ENCODE data around the gene TRIM54. TPM values are rescaled to one million over a fixed set of nuclear protein-coding genes. Genes with fewer than 3 reads are reported as not detected.
A peak's percentile ranks its signal among the peaks of the same experiment; 100 is the strongest.

TRIM54 gene
- total RNA-seq, 6 donors from 2014 or later = 0.49 TPM; not detected in 5

DNA sequence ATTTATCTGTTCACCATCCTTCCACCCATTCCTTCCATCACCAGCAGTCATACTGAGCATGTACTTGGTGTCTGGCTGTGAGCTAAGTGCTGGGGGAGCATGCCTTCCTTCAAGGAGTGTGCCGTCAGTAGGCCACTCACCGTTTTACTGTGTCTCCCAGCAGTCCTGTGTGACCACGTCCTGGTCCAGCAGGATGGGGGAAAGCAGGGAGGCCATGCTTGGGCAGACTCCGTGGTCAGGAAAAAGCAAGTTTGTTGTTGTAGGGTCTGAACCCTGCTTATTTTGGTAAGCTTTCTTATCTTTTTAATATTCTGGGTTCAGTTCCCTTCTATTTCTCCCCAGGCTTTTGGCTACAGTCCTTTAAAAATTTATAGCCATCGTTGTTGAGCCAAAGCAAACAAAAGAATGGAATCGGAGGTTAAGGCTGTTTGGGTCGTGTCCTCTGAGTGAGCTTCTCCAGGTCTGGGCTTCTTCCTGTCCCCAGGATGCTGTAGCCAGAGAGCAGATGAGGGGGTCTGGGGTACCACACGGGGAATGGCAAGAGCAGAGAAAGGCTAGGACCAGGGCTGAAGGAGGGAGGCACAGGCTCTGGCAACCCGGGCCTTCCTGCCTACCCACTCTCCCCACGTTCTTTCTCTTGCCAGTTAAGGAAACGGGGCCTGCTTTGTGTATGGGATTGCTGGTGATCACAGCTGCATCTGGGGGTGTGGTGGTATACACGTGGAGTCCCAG lies 32.9 kb upstream of the TRIM54 start:
- Histone ChIP-seq H3K4me1 (peaks cover 0 to 9% (median 2%) of the 10 kb centered on the region in 4 donors), H3K36me3 (peaks cover 0 to 2% (median 1%) of the 10 kb centered on the region in 4 donors), H3K9me3 (no peaks in the 10 kb centered on the region), H3K27me3 (peaks cover 0 to 4% (median 0%) of the 10 kb centered on the region in 4 donors), H3K27ac (no peak overlapping the region), H3K4me3 (no peak overlapping the region)
- ATAC-seq (ENCODE audit: low FRiP score in 2 of 2) (no peak), DNase-seq (no peak)
- TF ChIP-seq EP300 (IDR thresholded peaks at IDR 0.05) (no peak), POLR2AphosphoS5 (IDR thresholded peaks at IDR 0.05) (no peak), POLR2A (IDR thresholded peaks at IDR 0.05) (no peak)
- TF ChIP-seq, protein P1, sequence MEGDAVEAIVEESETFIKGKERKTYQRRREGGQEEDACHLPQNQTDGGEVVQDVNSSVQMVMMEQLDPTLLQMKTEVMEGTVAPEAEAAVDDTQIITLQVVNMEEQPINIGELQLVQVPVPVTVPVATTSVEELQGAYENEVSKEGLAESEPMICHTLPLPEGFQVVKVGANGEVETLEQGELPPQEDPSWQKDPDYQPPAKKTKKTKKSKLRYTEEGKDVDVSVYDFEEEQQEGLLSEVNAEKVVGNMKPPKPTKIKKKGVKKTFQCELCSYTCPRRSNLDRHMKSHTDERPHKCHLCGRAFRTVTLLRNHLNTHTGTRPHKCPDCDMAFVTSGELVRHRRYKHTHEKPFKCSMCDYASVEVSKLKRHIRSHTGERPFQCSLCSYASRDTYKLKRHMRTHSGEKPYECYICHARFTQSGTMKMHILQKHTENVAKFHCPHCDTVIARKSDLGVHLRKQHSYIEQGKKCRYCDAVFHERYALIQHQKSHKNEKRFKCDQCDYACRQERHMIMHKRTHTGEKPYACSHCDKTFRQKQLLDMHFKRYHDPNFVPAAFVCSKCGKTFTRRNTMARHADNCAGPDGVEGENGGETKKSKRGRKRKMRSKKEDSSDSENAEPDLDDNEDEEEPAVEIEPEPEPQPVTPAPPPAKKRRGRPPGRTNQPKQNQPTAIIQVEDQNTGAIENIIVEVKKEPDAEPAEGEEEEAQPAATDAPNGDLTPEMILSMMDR (IDR thresholded peaks at IDR 0.05) = no peak
- WGBS, 2 donors = 65 to 68% methylated on average over 10 to 12 of the region's 12 CpGs

DNA sequence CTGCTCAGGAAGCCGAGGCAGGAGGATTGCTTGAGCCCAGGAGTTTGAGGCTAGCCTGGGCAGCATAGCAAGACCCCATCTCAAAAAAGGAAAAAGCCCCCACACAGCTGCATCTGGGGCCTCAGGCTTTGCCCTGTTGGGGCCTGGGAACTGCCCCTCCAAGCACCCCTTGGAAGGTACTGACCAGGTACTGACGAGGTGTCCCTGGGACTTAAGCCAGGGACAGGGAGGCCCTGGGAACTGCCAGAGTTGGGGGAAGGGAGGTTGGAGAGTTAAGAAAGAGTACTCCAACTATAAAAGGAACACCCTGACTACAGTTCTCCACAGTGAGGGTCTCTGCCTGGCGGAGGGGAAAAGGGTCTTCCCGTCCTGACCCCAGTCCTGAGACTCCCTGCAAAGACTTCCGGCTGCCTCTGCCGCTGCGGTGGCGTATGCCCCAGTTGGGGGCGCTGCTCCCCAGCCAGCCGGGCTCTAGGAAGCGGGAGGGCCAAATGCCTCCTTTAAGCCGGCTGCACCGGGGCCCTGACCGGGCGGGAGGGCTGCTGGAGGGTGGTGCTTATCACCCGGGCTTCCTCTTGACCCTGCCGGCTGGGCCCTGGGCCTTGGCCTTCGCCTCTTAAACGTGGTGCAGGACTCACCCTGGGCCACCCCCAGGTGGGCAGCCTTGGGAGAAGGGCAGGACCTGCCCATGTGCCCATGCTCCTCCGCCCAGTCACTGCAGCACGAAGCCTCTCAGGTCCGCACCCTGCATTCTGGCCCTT lies 32.2 kb upstream of the TRIM54 start:
- DNase-seq (peak; percentile 60 to 92), ATAC-seq (ENCODE audit: low FRiP score in 2 of 2) (peak; percentile 70 to 75)
- no peaks in the 10 kb centered on the region for H3K9me3 ChIP-seq
- peaks cover 0 to 9% (median 2%) of the 10 kb centered on the region in 4 donors for H3K4me1 ChIP-seq
- no peak overlapping the region for H3K27ac ChIP-seq
- H3K36me3 ChIP-seq = no peaks in the 10 kb centered on the region
- 21 to 57% methylated on average over 4 to 15 of the region's 22 CpGs for WGBS, 2 donors
- peaks cover 0 to 4% (median 0%) of the 10 kb centered on the region in 4 donors for H3K27me3 ChIP-seq
- no peak for TF ChIP-seq EP300 (IDR thresholded peaks at IDR 0.05)
- TF ChIP-seq, protein P1 (IDR thresholded peaks at IDR 0.05) = peak; percentile 42 to 76 (median 60)
- H3K4me3 ChIP-seq = no peak overlapping the region

DNA sequence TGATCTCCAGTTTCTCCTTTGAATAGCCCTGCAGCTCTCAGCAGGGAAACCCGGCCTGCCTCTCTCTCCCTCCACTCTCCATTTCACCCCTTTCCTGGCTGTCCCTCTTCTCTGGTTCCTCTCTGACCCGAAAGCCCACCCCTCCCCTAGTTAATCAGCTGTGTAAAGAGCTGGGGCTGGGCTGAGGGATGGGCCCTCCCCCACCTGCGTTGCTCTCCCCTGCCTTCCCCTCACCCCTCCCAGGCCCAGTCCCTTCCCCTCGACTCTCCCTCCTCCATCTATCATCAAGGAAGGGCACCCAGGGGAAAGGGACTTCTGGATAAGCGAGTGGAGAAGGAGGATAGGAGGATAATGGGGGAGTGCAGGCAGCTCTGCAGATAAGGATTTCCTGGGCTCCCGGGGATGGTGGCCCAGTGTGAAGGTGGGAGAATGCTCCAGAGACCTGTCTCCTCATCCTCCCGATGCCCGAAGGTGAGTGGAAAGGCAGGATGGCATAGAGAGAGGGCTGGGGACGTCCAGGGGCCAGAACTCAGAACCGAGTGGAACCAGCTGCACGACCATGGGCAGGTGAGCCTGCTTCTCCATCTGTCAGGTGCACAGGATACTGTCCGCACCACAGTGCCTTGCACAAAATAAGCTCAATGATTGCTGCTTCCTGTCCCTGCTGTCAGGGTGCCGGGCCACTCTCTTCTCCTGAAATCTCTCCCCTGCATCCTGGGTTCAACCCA lies 31.4 kb upstream of the TRIM54 start:
- DNase-seq (no peak), ATAC-seq (ENCODE audit: low FRiP score in 2 of 2) (no peak)
- Histone ChIP-seq H3K36me3 (no peaks in the 10 kb centered on the region), H3K4me1 (peaks cover 0 to 9% (median 2%) of the 10 kb centered on the region in 4 donors), H3K4me3 (no peak overlapping the region), H3K27me3 (peaks cover 0 to 4% (median 0%) of the 10 kb centered on the region in 4 donors), H3K27ac (no peak overlapping the region), H3K9me3 (no peaks in the 10 kb centered on the region)
- WGBS, 2 donors = 58% methylated on average over 13 of the region's 13 CpGs
- TF ChIP-seq, protein P1 (IDR thresholded peaks at IDR 0.05) = no peak
- TF ChIP-seq POLR2A (IDR thresholded peaks at IDR 0.05) (no peak), EP300 (IDR thresholded peaks at IDR 0.05) (no peak), POLR2AphosphoS5 (IDR thresholded peaks at IDR 0.05) (no peak)

DNA sequence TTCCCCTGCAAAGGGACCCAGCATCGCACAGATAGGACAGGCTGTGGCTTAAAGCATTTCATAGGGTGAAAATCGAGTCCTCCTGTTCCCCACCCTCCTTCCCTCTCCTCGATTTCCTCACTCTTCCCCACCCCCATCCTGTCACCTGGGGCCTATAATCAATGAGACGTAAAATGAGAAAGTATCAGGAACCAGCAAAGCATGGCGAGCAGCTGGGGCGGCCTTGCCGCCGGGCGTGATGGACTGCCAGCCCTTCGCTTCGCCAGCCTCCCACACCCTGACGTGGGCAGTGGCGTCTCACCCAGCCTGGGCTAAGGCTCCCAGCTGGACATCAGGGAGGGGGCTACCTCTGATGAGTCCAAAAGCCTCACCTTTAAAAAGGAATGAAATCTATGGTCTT lies 30.5 kb upstream of the TRIM54 start:
- 82% methylated on average over 13 of the region's 13 CpGs for WGBS, 2 donors
- Histone ChIP-seq H3K9me3 (no peaks in the 10 kb centered on the region), H3K4me1 (peaks cover 0 to 9% (median 2%) of the 10 kb centered on the region in 4 donors), H3K27me3 (peaks cover 0 to 4% (median 0%) of the 10 kb centered on the region in 4 donors), H3K27ac (no peak overlapping the region), H3K36me3 (no peaks in the 10 kb centered on the region), H3K4me3 (no peak overlapping the region)
- TF ChIP-seq EP300 (IDR thresholded peaks at IDR 0.05) (no peak), POLR2A (IDR thresholded peaks at IDR 0.05) (no peak), POLR2AphosphoS5 (IDR thresholded peaks at IDR 0.05) (no peak)
- TF ChIP-seq, protein P1 (IDR thresholded peaks at IDR 0.05) = no peak
- no peak for DNase-seq
- no peak for ATAC-seq (ENCODE audit: low FRiP score in 2 of 2)

All from upper lobe of left lung (tissue), 6 donors.